Measurements from ENCODE around the gene ZCCHC13.

ZCCHC13 gene

DNA sequence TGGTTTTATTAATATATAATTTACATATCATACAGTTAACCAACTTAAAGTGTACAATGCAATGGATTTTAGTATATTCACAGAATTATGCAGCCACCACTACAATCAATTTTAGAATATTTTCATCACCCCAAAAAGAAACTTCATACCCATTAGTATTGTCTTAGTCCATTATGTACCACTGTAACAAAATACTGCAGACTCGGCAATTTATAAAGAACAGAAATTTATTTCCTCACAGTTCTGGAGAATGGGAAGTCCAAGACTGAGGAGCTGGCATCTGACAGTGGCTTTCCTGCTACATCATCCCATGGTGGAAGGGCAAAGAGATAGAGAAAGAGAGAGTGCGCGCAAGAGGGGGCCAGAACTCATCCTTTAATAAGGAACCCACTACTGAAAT, 8.9 kb upstream of the ZCCHC13 start:
- TF ChIP-seq PATZ1 (CRISPR knock-in tag; IDR thresholded peaks at IDR 0.05; ENCODE audit: borderline replicate concordance) (no peak), TCF4 (CRISPR knock-in tag; IDR thresholded peaks at IDR 0.05; ENCODE audit: borderline replicate concordance) (no peak)
- no peak for ATAC-seq

DNA sequence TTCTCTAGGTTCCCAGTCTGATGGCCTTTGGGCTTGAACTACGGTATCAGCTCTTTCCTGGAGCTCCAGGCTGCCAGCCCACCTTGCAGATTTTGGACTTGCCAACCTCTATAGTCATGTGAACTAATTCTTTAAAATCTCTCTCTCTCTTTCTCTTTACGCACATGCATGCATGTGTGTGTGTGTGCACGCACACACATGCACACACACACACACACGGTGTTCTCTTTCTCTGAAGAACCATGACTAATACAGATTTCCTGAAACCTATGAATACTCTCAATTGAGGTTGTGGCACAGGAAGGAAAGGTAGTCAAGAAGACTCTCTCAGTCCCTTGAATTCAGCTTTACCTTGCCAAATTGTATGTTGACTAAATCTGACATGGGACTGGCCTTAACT, 6.2 kb upstream of the ZCCHC13 start:
- no peak for ATAC-seq
- TF ChIP-seq ZNF565 (CRISPR knock-in tag; conservative IDR thresholded peaks at IDR 0.05; ENCODE audit: low read depth), result no peak
- no peak for TF ChIP-seq ZC3H10 (CRISPR knock-in tag; IDR thresholded peaks at IDR 0.05)
- no peak for TF ChIP-seq PATZ1 (CRISPR knock-in tag; IDR thresholded peaks at IDR 0.05; ENCODE audit: borderline replicate concordance)
- no peak for TF ChIP-seq ISL1 (CRISPR knock-in tag; IDR thresholded peaks at IDR 0.05)
- TF ChIP-seq TCF4 (CRISPR knock-in tag; IDR thresholded peaks at IDR 0.05; ENCODE audit: borderline replicate concordance), result no peak
- TF ChIP-seq ESRRG (CRISPR knock-in tag; IDR thresholded peaks at IDR 0.05), result no peak
- no peak for TF ChIP-seq PPARA (CRISPR knock-in tag; IDR thresholded peaks at IDR 0.05; ENCODE audit: borderline replicate concordance)
- no peak for TF ChIP-seq TOX (CRISPR knock-in tag; IDR thresholded peaks at IDR 0.05; ENCODE audit: borderline replicate concordance)
- no peak for TF ChIP-seq OSR1 (CRISPR knock-in tag; IDR thresholded peaks at IDR 0.05)
- TF ChIP-seq, protein P1, sequence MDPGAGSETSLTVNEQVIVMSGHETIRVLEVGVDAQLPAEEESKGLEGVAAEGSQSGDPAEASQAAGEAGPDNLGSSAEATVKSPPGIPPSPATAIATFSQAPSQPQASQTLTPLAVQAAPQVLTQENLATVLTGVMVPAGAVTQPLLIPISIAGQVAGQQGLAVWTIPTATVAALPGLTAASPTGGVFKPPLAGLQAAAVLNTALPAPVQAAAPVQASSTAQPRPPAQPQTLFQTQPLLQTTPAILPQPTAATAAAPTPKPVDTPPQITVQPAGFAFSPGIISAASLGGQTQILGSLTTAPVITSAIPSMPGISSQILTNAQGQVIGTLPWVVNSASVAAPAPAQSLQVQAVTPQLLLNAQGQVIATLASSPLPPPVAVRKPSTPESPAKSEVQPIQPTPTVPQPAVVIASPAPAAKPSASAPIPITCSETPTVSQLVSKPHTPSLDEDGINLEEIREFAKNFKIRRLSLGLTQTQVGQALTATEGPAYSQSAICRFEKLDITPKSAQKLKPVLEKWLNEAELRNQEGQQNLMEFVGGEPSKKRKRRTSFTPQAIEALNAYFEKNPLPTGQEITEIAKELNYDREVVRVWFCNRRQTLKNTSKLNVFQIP (CRISPR knock-in tag; IDR thresholded peaks at IDR 0.05; ENCODE audit: borderline replicate concordance, low read depth), result no peak
- TF ChIP-seq ZFP3 (CRISPR knock-in tag; IDR thresholded peaks at IDR 0.05), result no peak
- no peak for TF ChIP-seq ZFP30 (CRISPR knock-in tag; IDR thresholded peaks at IDR 0.05)
- TF ChIP-seq GLIS3 (CRISPR knock-in tag; IDR thresholded peaks at IDR 0.05), result no peak
- TF ChIP-seq ZNF70 (CRISPR knock-in tag; IDR thresholded peaks at IDR 0.05), result no peak
- TF ChIP-seq ZNF8 (CRISPR knock-in tag; IDR thresholded peaks at IDR 0.05), result no peak
- TF ChIP-seq, protein P2, sequence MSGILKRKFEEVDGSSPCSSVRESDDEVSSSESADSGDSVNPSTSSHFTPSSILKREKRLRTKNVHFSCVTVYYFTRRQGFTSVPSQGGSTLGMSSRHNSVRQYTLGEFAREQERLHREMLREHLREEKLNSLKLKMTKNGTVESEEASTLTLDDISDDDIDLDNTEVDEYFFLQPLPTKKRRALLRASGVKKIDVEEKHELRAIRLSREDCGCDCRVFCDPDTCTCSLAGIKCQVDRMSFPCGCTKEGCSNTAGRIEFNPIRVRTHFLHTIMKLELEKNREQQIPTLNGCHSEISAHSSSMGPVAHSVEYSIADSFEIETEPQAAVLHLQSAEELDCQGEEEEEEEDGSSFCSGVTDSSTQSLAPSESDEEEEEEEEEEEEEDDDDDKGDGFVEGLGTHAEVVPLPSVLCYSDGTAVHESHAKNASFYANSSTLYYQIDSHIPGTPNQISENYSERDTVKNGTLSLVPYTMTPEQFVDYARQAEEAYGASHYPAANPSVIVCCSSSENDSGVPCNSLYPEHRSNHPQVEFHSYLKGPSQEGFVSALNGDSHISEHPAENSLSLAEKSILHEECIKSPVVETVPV (CRISPR knock-in tag; IDR thresholded peaks at IDR 0.05), result no peak
- TF ChIP-seq RARB (CRISPR knock-in tag; IDR thresholded peaks at IDR 0.05), result no peak
- TF ChIP-seq BACH2 (CRISPR knock-in tag; IDR thresholded peaks at IDR 0.05; ENCODE audit: borderline replicate concordance), result no peak
- no peak for TF ChIP-seq SNAI2 (CRISPR knock-in tag; IDR thresholded peaks at IDR 0.05)

- ATAC-seq, result no peak
- TF ChIP-seq, protein P1 (CRISPR knock-in tag; IDR thresholded peaks at IDR 0.05; ENCODE audit: borderline replicate concordance, low read depth), result no peak
- no peak for TF ChIP-seq ZC3H10 (CRISPR knock-in tag; IDR thresholded peaks at IDR 0.05)
- no peak for TF ChIP-seq ISL1 (CRISPR knock-in tag; IDR thresholded peaks at IDR 0.05)
- TF ChIP-seq SNAI2 (CRISPR knock-in tag; IDR thresholded peaks at IDR 0.05), result no peak
- no peak for TF ChIP-seq TOX (CRISPR knock-in tag; IDR thresholded peaks at IDR 0.05; ENCODE audit: borderline replicate concordance)
- TF ChIP-seq TCF4 (CRISPR knock-in tag; IDR thresholded peaks at IDR 0.05; ENCODE audit: borderline replicate concordance), result no peak
- TF ChIP-seq ZNF70 (CRISPR knock-in tag; IDR thresholded peaks at IDR 0.05), result no peak
- TF ChIP-seq, protein P3, sequence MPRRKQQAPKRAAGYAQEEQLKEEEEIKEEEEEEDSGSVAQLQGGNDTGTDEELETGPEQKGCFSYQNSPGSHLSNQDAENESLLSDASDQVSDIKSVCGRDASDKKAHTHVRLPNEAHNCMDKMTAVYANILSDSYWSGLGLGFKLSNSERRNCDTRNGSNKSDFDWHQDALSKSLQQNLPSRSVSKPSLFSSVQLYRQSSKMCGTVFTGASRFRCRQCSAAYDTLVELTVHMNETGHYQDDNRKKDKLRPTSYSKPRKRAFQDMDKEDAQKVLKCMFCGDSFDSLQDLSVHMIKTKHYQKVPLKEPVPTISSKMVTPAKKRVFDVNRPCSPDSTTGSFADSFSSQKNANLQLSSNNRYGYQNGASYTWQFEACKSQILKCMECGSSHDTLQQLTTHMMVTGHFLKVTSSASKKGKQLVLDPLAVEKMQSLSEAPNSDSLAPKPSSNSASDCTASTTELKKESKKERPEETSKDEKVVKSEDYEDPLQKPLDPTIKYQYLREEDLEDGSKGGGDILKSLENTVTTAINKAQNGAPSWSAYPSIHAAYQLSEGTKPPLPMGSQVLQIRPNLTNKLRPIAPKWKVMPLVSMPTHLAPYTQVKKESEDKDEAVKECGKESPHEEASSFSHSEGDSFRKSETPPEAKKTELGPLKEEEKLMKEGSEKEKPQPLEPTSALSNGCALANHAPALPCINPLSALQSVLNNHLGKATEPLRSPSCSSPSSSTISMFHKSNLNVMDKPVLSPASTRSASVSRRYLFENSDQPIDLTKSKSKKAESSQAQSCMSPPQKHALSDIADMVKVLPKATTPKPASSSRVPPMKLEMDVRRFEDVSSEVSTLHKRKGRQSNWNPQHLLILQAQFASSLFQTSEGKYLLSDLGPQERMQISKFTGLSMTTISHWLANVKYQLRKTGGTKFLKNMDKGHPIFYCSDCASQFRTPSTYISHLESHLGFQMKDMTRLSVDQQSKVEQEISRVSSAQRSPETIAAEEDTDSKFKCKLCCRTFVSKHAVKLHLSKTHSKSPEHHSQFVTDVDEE (CRISPR knock-in tag; IDR thresholded peaks at IDR 0.05), result no peak
- TF ChIP-seq BACH2 (CRISPR knock-in tag; IDR thresholded peaks at IDR 0.05; ENCODE audit: borderline replicate concordance), result no peak
- TF ChIP-seq PATZ1 (CRISPR knock-in tag; IDR thresholded peaks at IDR 0.05; ENCODE audit: borderline replicate concordance), result no peak
- TF ChIP-seq, protein P4, sequence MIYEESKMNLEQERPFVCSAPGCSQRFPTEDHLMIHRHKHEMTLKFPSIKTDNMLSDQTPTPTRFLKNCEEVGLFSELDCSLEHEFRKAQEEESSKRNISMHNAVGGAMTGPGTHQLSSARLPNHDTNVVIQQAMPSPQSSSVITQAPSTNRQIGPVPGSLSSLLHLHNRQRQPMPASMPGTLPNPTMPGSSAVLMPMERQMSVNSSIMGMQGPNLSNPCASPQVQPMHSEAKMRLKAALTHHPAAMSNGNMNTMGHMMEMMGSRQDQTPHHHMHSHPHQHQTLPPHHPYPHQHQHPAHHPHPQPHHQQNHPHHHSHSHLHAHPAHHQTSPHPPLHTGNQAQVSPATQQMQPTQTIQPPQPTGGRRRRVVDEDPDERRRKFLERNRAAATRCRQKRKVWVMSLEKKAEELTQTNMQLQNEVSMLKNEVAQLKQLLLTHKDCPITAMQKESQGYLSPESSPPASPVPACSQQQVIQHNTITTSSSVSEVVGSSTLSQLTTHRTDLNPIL (CRISPR knock-in tag; IDR thresholded peaks at IDR 0.05; ENCODE audit: low read depth), result no peak
- no peak for TF ChIP-seq ESRRG (CRISPR knock-in tag; IDR thresholded peaks at IDR 0.05)
- TF ChIP-seq ZNF8 (CRISPR knock-in tag; IDR thresholded peaks at IDR 0.05), result no peak
Observed at GRCh38 chrX:74300869-74301268, 3.1 kb upstream of the ZCCHC13 start.

Measured in SK-N-SH treated with all-trans-retinoic acid at 6 μM for 48 hours (cell line).